Heart left ventricle (tissue), 16 donors: Measurements from ENCODE around the gene MIER1. TPM values are rescaled to one million over a fixed set of nuclear protein-coding genes. Genes with fewer than 3 reads are reported as not detected.

ENCODE experiments used
- ATAC-seq, 4 donors: fragments of 200-7000 bp; cut with Tn5 transposase; one replicate each; pipeline ENCODE4 v1.9.1; 2020 to 2022; ENCODE audit warnings: moderate library complexity in 4 of 4, mild to moderate bottlenecking in 3 of 4, moderate number of reproducible peaks in 1 of 4
- DNase-seq, 5 donors: peaks; one replicate each; pipeline ENCODE4 v3.0.0-alpha.2; 2020
- H3K27ac ChIP-seq, 12 donors: fragments of 200-600 bp; sonication (generic) in 4 of 12; one replicate each; pipeline versions ENCODE4 v1.5.0 to v1.8.0; 2016 to 2022; ENCODE audit warnings: mild to moderate bottlenecking in 2 of 12
- H3K27me3 ChIP-seq, 9 donors: fragments of 200-600 bp; sonication (generic) in 2 of 9; one replicate each; pipeline versions ENCODE4 v1.5.1 to v1.8.0; 2016 to 2022; ENCODE audit warnings: mild to moderate bottlenecking in 3 of 9
- H3K36me3 ChIP-seq, 9 donors: fragments of 200-600 bp; sonication (generic) in 2 of 9; one replicate each; pipeline versions ENCODE4 v1.5.0 to v1.8.0; 2018 to 2022; ENCODE audit warnings: mild to moderate bottlenecking in 2 of 9
- H3K4me1 ChIP-seq, 12 donors: fragments of 200-600 bp; sonication (generic) in 4 of 12; one replicate each; pipeline versions ENCODE4 v1.5.0 to v1.8.0; 2016 to 2022; ENCODE audit warnings: mild to moderate bottlenecking in 3 of 12
- H3K4me3 ChIP-seq, 12 donors: fragments of 200-600 bp; sonication (generic) in 4 of 12; one replicate each; pipeline versions ENCODE4 v1.5.0 to v1.8.0; 2017 to 2022; ENCODE audit warnings: mild to moderate bottlenecking in 9 of 12, moderate library complexity in 4 of 12
- H3K9me3 ChIP-seq, 12 donors: fragments of 200-600 bp; sonication (generic) in 4 of 12; one replicate each; pipeline versions ENCODE4 v1.5.0 to v1.8.0; 2016 to 2022; ENCODE audit warnings: mild to moderate bottlenecking in 1 of 12
- CTCF ChIP-seq, 12 donors: fragments of 200-600 bp; sonication (generic) in 4 of 12; IDR thresholded peaks; one replicate each; pipeline versions ENCODE4 v1.5.0 to v1.8.0; 2018 to 2022; ENCODE audit warnings: antibody characterized with exemption in 12 of 12, mild to moderate bottlenecking in 5 of 12
- POLR2A ChIP-seq, 2 donors: fragments of 450-650 bp; IDR thresholded peaks; one replicate each; pipeline ENCODE4 v1.6.1; 2017; ENCODE audit warnings: antibody characterized with exemption in 2 of 2, mild to moderate bottlenecking in 2 of 2, moderate library complexity in 2 of 2
- WGBS, 4 donors: extraction: QIAGEN DNeasy Blood & Tissue Kit in 2 of 4; methylation state at CpG; one replicate each; pipeline versions ENCODE4 v1.1.5 to v1.1.7; 2013 to 2018; 5-methylcytosine and 5-hydroxymethylcytosine counted together
- intact Hi-C, 10 donors: fragments of 100-400 bp; cut with DNase I; formaldehyde crosslinking; loops; one replicate each; pipeline versions ENCODE4 v1.11.1 to v1.14.2; 2022
- polyA plus RNA-seq, 2 donors: library from polyadenylated mRNA; stranded (reverse); fragments of 200-250 nt; gene quantifications; one replicate each; pipeline ENCODE4 v1.2.3, GENCODE V29; 2013
- total RNA-seq, 9 donors: library from RNA; depleted of rRNA in 2 of 9; stranded (reverse); fragments of >200 nt in 2 of 9; fragmentation: NEBNext Ultra II Directional in 3 of 9; extraction: Animal tissue kit (Norgen Biotek cat#: 25700) in 3 of 9; gene quantifications; one replicate each; pipeline versions ENCODE4 v1.1.0 to v1.2.4, GENCODE V29; 2016 to 2023
- donor health status: ischemic (EF 13 %, LVEDD 7.1; RV severe dilation, severe dysfunction).
- donor health status: healthy with polysubstance abuse.
- donor health status: DM: no; HTN: yes; CAD: no.
- donor health status: DM: no; HTN: no; CAD: no.
- donor health status: ischemic (EF 25% LVEDD 6.9; RV normal size, moderate dysfunction).
- donor health status: ischemic (EF 25% LVEDD 5.7; RV mildly dilated, moderate dysfunction).
- donor health status: healthy.
- donor health status: DM: yes; HTN: yes; CAD: no.
- donor health status: ischemic (EF 35%, LVEDD 5.7; RV mildly dilated, moderate dysfunction).
- donor health status: nonischemic (EF 11% LVEDD 7.7; RV severe dilation, severe dysfunction).
- donor health status: DM: yes; HTN: yes; CAD: no.
- donor health status: PGD.
- donor health status: ischemic (EF 29% LVEDD 5.4; RV normal size, mild dysfunction).
- donor health status: nonischemic (EF 23%, LVEDD 6.1; RV moderate dilation, normal function).

The MIER1 gene
- total and polyA plus RNA-seq, 11 donors, result 7.3 to 23.8 (median 18.7) TPM

- no peak for TF ChIP-seq CTCF (IDR thresholded peaks at IDR 0.05)
- no peaks in the 10 kb centered on the region for H3K27me3 ChIP-seq
- ATAC-seq (peak; percentile 58 to 84 (median 82)), DNase-seq (peak in 1 of 5 donors; percentile 22)
- H3K4me3 ChIP-seq, result no peak overlapping the region
- intact Hi-C loops, result no loop called here
- WGBS, 4 donors, result 6 to 32% (median 18%) methylated on average over 1 of the region's 1 CpG
- H3K4me1 ChIP-seq, result peaks cover 3 to 28% (median 20%) of the 10 kb centered on the region in 12 donors
- H3K9me3 ChIP-seq, result no peaks in the 10 kb centered on the region
- H3K36me3 ChIP-seq, result peaks cover 0 to 50% (median 26%) of the 10 kb centered on the region in 9 donors
- peak overlapping the region in 11 of 12 donors; percentile 1 to 84 (median 56) for H3K27ac ChIP-seq
Measured at GRCh38 chr1:67019600-67020136, 94.9 kb downstream of the MIER1 start.

GRCh38 chr1:67020304-67020703, 95.5 kb downstream of the MIER1 start:
- Histone ChIP-seq H3K27me3 (no peaks in the 10 kb centered on the region), H3K4me1 (peaks cover 3 to 28% (median 20%) of the 10 kb centered on the region in 12 donors), H3K4me3 (no peak overlapping the region), H3K27ac (peak overlapping the region in 11 of 12 donors; percentile 1 to 84 (median 56)), H3K36me3 (peaks cover 0 to 55% (median 30%) of the 10 kb centered on the region in 9 donors), H3K9me3 (no peaks in the 10 kb centered on the region)
- intact Hi-C loops, result no loop called here
- ATAC-seq, result peak in 3 of 4 donors; percentile 22 to 67 (median 46)
- no peak for DNase-seq
- WGBS, 4 donors, result 60 to 79% (median 69%) methylated on average over 2 of the region's 2 CpGs
- no peak for TF ChIP-seq POLR2A (IDR thresholded peaks at IDR 0.05)
- TF ChIP-seq CTCF (IDR thresholded peaks at IDR 0.05), result no peak

GRCh38 chr1:67020765-67021164, 96.0 kb downstream of the MIER1 start:
- TF ChIP-seq POLR2A (IDR thresholded peaks at IDR 0.05), result no peak
- no peak for TF ChIP-seq CTCF (IDR thresholded peaks at IDR 0.05)
- ATAC-seq (no peak), DNase-seq (no peak)
- peaks cover 3 to 28% (median 20%) of the 10 kb centered on the region in 12 donors for H3K4me1 ChIP-seq
- WGBS, 4 donors, result 23 to 48% (median 29%) methylated on average over 2 of the region's 2 CpGs
- no peak overlapping the region for H3K4me3 ChIP-seq
- peaks cover 0 to 54% (median 30%) of the 10 kb centered on the region in 9 donors for H3K36me3 ChIP-seq
- H3K9me3 ChIP-seq, result no peaks in the 10 kb centered on the region
- H3K27me3 ChIP-seq, result no peaks in the 10 kb centered on the region
- intact Hi-C loops, result no loop called here
- H3K27ac ChIP-seq, result peak overlapping the region in 7 of 12 donors; percentile 17 to 84 (median 68)

GRCh38 chr1:67029472-67029871, 104.7 kb downstream of the MIER1 start:
- Histone ChIP-seq H3K4me1 (peaks cover 0 to 20% (median 12%) of the 10 kb centered on the region in 12 donors), H3K4me3 (no peak overlapping the region), H3K27me3 (no peaks in the 10 kb centered on the region), H3K27ac (no peak overlapping the region), H3K9me3 (peaks cover 0 to 7% (median 0%) of the 10 kb centered on the region in 12 donors), H3K36me3 (peaks cover 0 to 43% (median 7%) of the 10 kb centered on the region in 9 donors)
- WGBS, 4 donors, result 64 to 91% (median 86%) methylated on average over 1 of the region's 1 CpG
- DNase-seq (no peak), ATAC-seq (no peak)
- TF ChIP-seq CTCF (IDR thresholded peaks at IDR 0.05) (no peak), POLR2A (IDR thresholded peaks at IDR 0.05) (no peak)
- intact Hi-C loops, result no loop called here
